Activated CD4-positive, alpha-beta T cell treated with anti-CD3 and anti-CD28 coated beads, Interleukin-2, amount 50 U/mL, for 48 hours (primary cell): Measurements from ENCODE around the gene IAH1.

Experiments
- DNase-seq, 2 experiments: peaks; one replicate each; pipeline ENCODE4 v3.0.0-alpha.2; 2020

IAH1 gene

DNA sequence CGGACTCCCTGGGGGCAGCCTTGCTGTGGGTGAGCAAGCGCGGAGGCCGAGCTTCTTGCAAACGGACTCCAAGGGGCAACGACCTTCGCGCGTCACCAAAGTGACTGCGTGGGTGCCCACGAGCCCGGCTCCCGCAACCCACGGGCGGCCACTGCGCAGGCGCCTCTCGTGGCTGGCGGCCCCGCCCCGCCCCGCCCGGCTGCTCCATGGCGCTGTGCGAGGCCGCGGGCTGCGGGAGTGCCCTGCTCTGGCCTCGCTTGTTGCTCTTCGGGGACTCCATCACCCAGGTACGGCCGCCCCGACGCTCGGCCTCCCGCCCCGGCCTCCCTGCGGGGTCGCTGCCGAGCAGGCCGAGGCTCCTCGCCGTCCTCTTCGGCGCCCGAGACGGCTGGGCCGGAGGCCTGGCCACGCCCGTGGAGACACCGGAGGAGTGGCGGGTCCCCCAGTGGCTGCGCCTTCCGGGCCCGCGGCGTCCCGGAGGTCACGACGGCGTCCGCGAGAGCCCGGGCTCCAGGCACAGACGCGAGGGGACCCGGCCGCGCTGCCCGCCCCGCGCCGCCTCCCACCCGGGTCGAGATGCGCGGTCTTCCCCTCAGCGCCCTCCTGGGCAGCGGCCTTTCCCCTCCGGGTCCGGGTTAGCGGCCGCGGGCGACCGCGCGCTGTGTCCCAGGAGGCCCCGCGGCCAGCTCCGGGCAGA lies at the start of gene IAH1:
IAH1 (plus strand) TSS at position 191 of the 697 bp plus-strand sequence; CDS start at position 207, 16 bp downstream.
- peak; percentile 68 to 72 for DNase-seq

GRCh38 chr2:9428965-9429577 lies 45.3 kb upstream of the IAH1 start:
- no peak for DNase-seq

DNA sequence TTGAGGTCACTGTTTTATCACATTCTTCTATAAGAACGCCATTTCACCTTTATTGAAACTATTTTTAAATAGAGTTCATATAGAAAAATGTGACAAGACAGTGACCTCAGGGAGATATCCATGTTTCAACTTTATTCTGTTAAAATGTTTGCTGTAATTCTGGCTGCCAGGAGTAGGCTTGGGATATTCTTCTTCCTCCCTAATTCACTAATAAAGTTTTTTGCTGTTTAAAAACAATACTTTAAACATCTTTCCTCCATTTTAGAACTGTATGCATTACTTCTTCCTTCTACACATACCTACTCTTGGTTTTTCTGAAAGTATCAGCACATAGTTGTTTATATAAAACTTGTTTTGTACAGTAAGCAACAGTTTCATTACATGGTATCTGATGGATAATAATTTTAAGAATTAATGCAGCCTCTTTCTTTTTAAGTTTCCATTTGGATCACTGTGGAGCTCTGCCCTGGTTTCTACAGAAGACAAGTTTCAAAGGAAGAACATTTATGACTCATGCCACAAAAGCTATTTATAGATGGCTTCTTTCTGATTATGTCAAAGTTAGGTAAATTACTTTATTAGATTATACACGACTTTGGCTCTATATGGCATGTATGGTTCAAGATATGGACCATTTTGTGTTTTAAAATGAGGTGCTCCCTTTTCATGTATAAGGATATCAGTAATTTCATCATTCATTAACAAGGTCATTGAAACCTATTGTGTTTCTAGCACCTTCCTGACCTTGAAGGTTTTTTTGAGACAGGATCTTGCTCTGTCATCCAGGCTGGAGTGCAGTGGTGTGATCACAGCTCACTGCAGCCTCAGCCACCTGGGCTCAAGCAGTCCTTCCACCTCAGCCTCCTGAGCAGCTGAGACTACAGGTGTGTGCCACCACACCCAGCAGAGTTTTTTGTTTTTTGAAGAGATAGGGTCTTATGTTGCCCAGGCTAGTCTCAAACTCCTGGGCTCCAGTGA lies 43.7 kb upstream of the IAH1 start:
- no peak for DNase-seq

- no peak for DNase-seq
Measured at GRCh38 chr2:9434489-9434888, 39.9 kb upstream of the IAH1 start.

- no peak for DNase-seq
Measured at GRCh38 chr2:9439536-9439935, 34.8 kb upstream of the IAH1 start.

DNA sequence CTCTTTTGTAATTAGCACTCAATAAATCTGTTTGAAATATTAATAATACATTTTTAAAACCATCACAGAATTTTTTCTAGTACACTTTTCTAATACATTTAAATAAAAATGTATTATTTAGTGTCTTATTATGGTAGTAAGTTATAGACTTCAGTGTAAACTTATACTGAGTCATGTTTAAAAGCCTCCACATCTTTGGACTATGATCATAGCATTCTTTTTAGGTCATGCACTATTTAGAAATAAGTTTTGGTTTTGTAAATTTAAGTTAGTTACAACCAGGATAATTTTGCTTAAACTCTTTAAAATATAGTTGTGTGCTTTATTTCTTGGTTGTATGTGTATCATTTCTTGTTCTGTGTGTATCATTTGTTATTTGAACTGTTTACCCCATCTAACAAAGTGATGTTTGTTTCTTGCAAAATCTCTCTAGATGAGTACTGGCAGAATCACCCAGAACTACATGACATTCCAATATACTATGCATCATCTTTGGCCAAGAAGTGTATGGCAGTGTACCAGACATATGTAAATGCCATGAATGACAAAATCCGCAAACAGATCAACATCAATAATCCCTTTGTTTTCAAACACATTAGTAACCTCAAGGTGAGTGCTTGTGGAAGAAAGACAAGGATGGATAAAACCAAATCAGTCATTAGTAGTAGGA lies 34.2 kb upstream of the IAH1 start:
- DNase-seq: no peak

DNA sequence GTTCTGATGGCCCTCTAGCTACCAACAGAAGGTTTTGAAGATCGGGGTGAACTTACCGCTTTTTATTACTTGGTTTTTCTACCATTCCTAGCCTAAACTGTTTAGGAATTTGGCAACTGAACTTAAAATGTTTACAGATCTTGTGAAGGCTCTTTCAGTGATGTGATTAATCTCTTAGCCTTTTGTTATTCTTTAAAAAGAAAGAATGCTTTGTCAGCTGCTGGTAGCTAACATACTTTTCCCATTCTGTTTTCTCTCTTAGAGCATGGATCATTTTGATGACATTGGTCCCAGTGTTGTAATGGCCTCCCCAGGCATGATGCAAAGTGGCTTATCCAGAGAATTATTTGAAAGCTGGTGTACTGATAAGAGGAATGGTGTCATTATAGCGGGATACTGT lies 32.8 kb upstream of the IAH1 start:
- DNase-seq: no peak

DNA sequence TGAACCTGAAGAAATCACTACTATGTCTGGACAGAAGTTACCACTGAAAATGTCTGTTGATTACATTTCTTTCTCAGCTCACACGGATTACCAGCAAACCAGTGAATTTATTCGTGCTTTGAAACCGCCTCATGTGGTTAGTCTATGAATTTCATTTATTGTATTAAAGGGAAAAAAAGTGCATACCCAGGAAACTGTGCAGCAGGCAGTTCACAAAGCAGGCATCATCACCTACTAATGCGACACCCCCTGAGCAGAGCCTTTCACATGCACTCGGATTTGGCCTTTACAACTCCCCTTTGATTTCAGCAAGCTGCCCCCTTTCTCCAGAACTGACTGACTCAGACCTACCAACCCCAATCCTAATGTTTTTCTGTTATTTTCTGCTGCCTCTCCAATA lies 30.8 kb upstream of the IAH1 start:
- DNase-seq: no peak

GRCh38 chr2:9445089-9445488 lies 29.3 kb upstream of the IAH1 start:
- no peak for DNase-seq

- no peak for DNase-seq
Measured at GRCh38 chr2:9451231-9451630, 23.1 kb upstream of the IAH1 start.

DNA sequence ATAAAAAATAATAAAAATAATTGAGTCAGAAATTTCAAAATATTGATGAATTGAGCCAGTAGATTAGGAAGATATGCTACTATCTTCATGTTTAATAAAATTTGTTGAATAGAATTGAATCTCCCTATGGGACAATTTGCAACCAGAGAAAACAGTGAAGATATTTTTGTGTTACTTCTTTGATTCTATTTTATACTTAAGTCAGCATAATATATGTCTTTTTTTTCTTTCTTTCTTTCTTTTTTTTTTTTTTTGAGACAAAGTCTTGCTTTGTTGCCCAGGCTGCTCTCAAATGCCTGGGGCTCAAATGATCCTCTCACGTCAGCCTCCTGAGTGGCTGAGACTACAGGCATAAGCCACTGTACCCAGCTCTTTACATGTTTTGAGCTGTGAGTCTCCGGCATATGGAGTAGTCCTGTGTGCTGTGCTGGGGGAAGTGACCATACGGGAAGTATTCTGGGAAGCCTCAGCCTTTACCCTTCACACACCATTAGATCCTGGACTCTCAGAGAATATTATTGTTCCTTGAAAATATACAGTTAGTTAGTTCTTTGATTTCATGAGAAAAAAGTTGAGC lies 13.8 kb upstream of the IAH1 start:
- no peak for DNase-seq

- DNase-seq: no peak
Measured at GRCh38 chr2:9461079-9461478, 13.3 kb upstream of the IAH1 start.

DNA sequence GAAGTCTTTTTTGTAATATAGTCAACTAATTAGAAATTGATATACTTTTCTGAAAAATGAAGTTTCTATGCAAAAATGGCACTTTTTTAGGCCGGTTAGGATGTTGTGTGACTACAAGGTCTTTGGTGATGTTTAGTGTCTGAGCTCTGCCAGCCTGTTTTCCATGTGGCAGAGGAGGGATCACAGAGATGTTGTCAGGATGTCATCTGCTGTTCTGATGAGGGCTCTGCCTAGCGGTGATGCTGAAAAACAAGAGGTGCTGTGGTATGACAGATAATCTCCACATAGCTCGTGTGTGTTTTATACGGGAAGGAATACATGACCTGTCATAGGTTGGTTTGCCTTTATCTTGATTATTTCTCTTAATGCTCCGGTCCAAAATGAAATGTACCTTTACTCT lies 12.0 kb upstream of the IAH1 start:
- DNase-seq: no peak

- DNase-seq: no peak
Measured at GRCh38 chr2:9462886-9463697, 11.3 kb upstream of the IAH1 start.

GRCh38 chr2:9463698-9464034 lies 10.7 kb upstream of the IAH1 start:
- peak; percentile 19 to 26 for DNase-seq

- no peak for DNase-seq
Measured at GRCh38 chr2:9465170-9465569, 9.2 kb upstream of the IAH1 start.

DNA sequence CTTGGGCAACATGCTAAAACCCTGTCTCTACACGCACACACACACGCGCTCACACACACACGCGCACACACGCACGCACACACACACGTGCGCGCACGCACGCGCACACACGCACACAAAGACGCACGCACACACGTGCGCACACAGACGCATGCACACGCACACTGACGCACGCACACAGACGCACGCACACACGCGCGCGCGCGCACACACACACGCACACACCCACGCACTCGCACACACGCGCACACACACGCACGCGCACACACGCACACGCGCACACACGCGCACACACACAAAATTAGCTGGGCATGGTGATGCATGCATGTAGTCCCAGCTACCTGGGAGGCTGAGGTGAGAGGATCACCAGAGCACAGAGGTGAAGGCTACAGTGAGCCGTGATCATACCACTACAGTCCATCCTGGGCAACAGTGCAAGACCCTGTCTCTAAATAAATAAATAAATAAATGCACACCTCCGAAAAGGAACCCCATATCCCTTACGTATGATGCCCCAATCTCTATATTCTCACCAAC lies 8.1 kb upstream of the IAH1 start:
- DNase-seq: no peak

DNA sequence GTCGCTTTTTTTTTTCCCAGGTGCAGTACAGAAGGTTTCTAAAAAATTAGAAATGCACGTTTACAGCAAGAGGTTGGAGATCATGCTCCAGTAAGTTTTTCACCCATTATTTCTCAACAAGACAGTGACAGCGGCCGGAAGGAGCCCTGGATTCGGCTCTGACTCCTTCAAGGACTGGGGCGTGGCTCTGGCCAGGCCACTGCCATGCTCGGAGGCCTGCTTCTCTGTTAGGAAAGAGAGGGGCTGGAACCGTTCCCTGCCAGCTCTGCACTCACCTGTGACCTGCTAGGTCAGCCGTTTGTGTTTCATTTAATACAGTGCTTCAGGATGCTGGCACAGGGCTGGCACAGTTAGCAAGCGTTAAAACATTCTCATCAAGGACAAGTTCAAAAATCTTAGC lies 6.7 kb upstream of the IAH1 start:
- DNase-seq: no peak

- DNase-seq: no peak
Measured at GRCh38 chr2:9471206-9471605, 3.1 kb upstream of the IAH1 start.

GRCh38 chr2:9472511-9472910 lies 1.8 kb upstream of the IAH1 start:
- no peak for DNase-seq

- DNase-seq: peak in 1 of 2 experiments; percentile 44
Measured at GRCh38 chr2:9473308-9473984, 905 bp upstream of the IAH1 start.
